ENCODE measurements around the gene SH2D1B.
"Not testable (repeated sequence)": the region's sequence is repeated elsewhere in the genome, so short reads cannot be mapped to it uniquely, and the experiment has no call there.

SH2D1B gene

GRCh38 chr1:162430583-162430982 lies 18.6 kb upstream of the SH2D1B start:
- no peaks in the 10 kb centered on the region for H3K36me3 ChIP-seq (ENCODE audit: control insufficient read depth in 4 of 4, insufficient read depth in 4 of 4, low read length in 3 of 4)
- ChIA-PET POLR2A (no interaction called here), CTCF (no interaction called here)
- DNase-seq, result no peak
- WGBS (ENCODE audit: insufficient coverage), result 93% methylated on average over 3 of the region's 4 CpGs
- no peaks in the 10 kb centered on the region for H3K27me3 ChIP-seq (replicated peaks in 2 of 5; ENCODE audit: control insufficient read depth in 4 of 5, insufficient read depth in 5 of 5, low read length in 4 of 5)
- H3K27ac ChIP-seq (ENCODE audit: insufficient read depth in 1 of 2, low read depth in 1 of 2, low read length in 2 of 2, poor library complexity in 1 of 2, severe bottlenecking in 2 of 2), result no peak overlapping the region
- H3K4me3 ChIP-seq (ENCODE audit: control insufficient read depth in 1 of 7, extremely low read depth in 1 of 7, insufficient read depth in 4 of 7, low read depth in 2 of 7, low read length in 6 of 7), result no peak overlapping the region
- H3K9me3 ChIP-seq (ENCODE audit: control extremely low read depth in 1 of 5, control insufficient read depth in 4 of 5, insufficient read depth in 2 of 5, low read depth in 1 of 5, low read length in 4 of 5), result no peaks in the 10 kb centered on the region
- H3K4me1 ChIP-seq (ENCODE audit: control extremely low read depth in 1 of 4, control insufficient read depth in 4 of 4, insufficient read depth in 4 of 4, low read length in 3 of 4), result no peaks in the 10 kb centered on the region

- no peak overlapping the region for H3K4me3 ChIP-seq (ENCODE audit: control insufficient read depth in 1 of 7, extremely low read depth in 1 of 7, insufficient read depth in 4 of 7, low read depth in 2 of 7, low read length in 6 of 7)
- CTCF ChIA-PET, result no interaction called here
Measured at GRCh38 chr1:162422662-162423375, 10.9 kb upstream of the SH2D1B start.

GRCh38 chr1:162421258-162422164 lies 9.6 kb upstream of the SH2D1B start:
- Histone ChIP-seq H3K27me3 (replicated peaks in 2 of 5; ENCODE audit: control insufficient read depth in 4 of 5, insufficient read depth in 5 of 5, low read length in 4 of 5) (no peaks in the 10 kb centered on the region), H3K27ac (ENCODE audit: insufficient read depth in 1 of 2, low read depth in 1 of 2, low read length in 2 of 2, poor library complexity in 1 of 2, severe bottlenecking in 2 of 2) (no peak overlapping the region), H3K4me3 (ENCODE audit: control insufficient read depth in 1 of 7, extremely low read depth in 1 of 7, insufficient read depth in 4 of 7, low read depth in 2 of 7, low read length in 6 of 7) (no peak overlapping the region), H3K4me1 (ENCODE audit: control extremely low read depth in 1 of 4, control insufficient read depth in 4 of 4, insufficient read depth in 4 of 4, low read length in 3 of 4) (peaks cover 0 to 31% (median 7%) of the 10 kb centered on the region in 4 experiments), H3K9me3 (ENCODE audit: control extremely low read depth in 1 of 5, control insufficient read depth in 4 of 5, insufficient read depth in 2 of 5, low read depth in 1 of 5, low read length in 4 of 5) (no peaks in the 10 kb centered on the region), H3K36me3 (ENCODE audit: control insufficient read depth in 4 of 4, insufficient read depth in 4 of 4, low read length in 3 of 4) (no peaks in the 10 kb centered on the region)
- ChIA-PET CTCF (no interaction called here), POLR2A (no interaction called here)
- DNase-seq, result no peak
- WGBS (ENCODE audit: insufficient coverage), result 74% methylated on average over 5 of the region's 5 CpGs

More at GRCh38 chr1:162422662-162423375, 10.9 kb upstream of the SH2D1B start:
- peak; percentile 83 to 95 (median 93) for DNase-seq
- Histone ChIP-seq H3K9me3 (ENCODE audit: control extremely low read depth in 1 of 5, control insufficient read depth in 4 of 5, insufficient read depth in 2 of 5, low read depth in 1 of 5, low read length in 4 of 5) (no peaks in the 10 kb centered on the region), H3K36me3 (ENCODE audit: control insufficient read depth in 4 of 4, insufficient read depth in 4 of 4, low read length in 3 of 4) (no peaks in the 10 kb centered on the region), H3K4me1 (ENCODE audit: control extremely low read depth in 1 of 4, control insufficient read depth in 4 of 4, insufficient read depth in 4 of 4, low read length in 3 of 4) (peaks cover 0 to 31% (median 7%) of the 10 kb centered on the region in 4 experiments), H3K27me3 (replicated peaks in 2 of 5; ENCODE audit: control insufficient read depth in 4 of 5, insufficient read depth in 5 of 5, low read length in 4 of 5) (no peaks in the 10 kb centered on the region), H3K27ac (ENCODE audit: insufficient read depth in 1 of 2, low read depth in 1 of 2, low read length in 2 of 2, poor library complexity in 1 of 2, severe bottlenecking in 2 of 2) (no peak overlapping the region)
- 80% methylated on average over 5 of the region's 10 CpGs for WGBS (ENCODE audit: insufficient coverage)
- POLR2A ChIA-PET, result interaction anchor here (0.6 kb wide), 1 partner anchor 491 kb away, joined by 3 read pairs; no protein-coding TSS in a partner anchor

GRCh38 chr1:162420120-162420519 lies 8.2 kb upstream of the SH2D1B start:
- Histone ChIP-seq H3K4me3 (ENCODE audit: control insufficient read depth in 1 of 7, extremely low read depth in 1 of 7, insufficient read depth in 4 of 7, low read depth in 2 of 7, low read length in 6 of 7) (no peak overlapping the region), H3K4me1 (ENCODE audit: control extremely low read depth in 1 of 4, control insufficient read depth in 4 of 4, insufficient read depth in 4 of 4, low read length in 3 of 4) (peaks cover 0 to 31% (median 7%) of the 10 kb centered on the region in 4 experiments), H3K27ac (ENCODE audit: insufficient read depth in 1 of 2, low read depth in 1 of 2, low read length in 2 of 2, poor library complexity in 1 of 2, severe bottlenecking in 2 of 2) (no peak overlapping the region), H3K9me3 (ENCODE audit: control extremely low read depth in 1 of 5, control insufficient read depth in 4 of 5, insufficient read depth in 2 of 5, low read depth in 1 of 5, low read length in 4 of 5) (no peaks in the 10 kb centered on the region), H3K36me3 (ENCODE audit: control insufficient read depth in 4 of 4, insufficient read depth in 4 of 4, low read length in 3 of 4) (no peaks in the 10 kb centered on the region), H3K27me3 (replicated peaks in 2 of 5; ENCODE audit: control insufficient read depth in 4 of 5, insufficient read depth in 5 of 5, low read length in 4 of 5) (no peaks in the 10 kb centered on the region)
- POLR2A ChIA-PET, result no interaction called here
- 100% methylated on average over 2 of the region's 3 CpGs for WGBS (ENCODE audit: insufficient coverage)
- DNase-seq, result no peak
- CTCF ChIA-PET, result no interaction called here

GRCh38 chr1:162419450-162419931 lies 7.6 kb upstream of the SH2D1B start:
- CTCF ChIA-PET; H3K4me3 ChIP-seq (ENCODE audit: control insufficient read depth in 1 of 7, extremely low read depth in 1 of 7, insufficient read depth in 4 of 7, low read depth in 2 of 7, low read length in 6 of 7); H3K9me3 ChIP-seq (ENCODE audit: control extremely low read depth in 1 of 5, control insufficient read depth in 4 of 5, insufficient read depth in 2 of 5, low read depth in 1 of 5, low read length in 4 of 5); H3K27ac ChIP-seq (ENCODE audit: insufficient read depth in 1 of 2, low read depth in 1 of 2, low read length in 2 of 2, poor library complexity in 1 of 2, severe bottlenecking in 2 of 2); H3K27me3 ChIP-seq (replicated peaks in 2 of 5; ENCODE audit: control insufficient read depth in 4 of 5, insufficient read depth in 5 of 5, low read length in 4 of 5); H3K36me3 ChIP-seq (ENCODE audit: control insufficient read depth in 4 of 4, insufficient read depth in 4 of 4, low read length in 3 of 4); POLR2A ChIA-PET; DNase-seq: not testable (repeated sequence)
- WGBS (ENCODE audit: insufficient coverage), result 82% methylated on average over 4 of the region's 9 CpGs
- H3K4me1 ChIP-seq (ENCODE audit: control extremely low read depth in 1 of 4, control insufficient read depth in 4 of 4, insufficient read depth in 4 of 4, low read length in 3 of 4), result peaks cover 0 to 26% (median 4%) of the 10 kb centered on the region in 4 experiments

- WGBS (ENCODE audit: insufficient coverage), result no CpG with 5 or more reads among the region's 7 CpGs
- H3K27ac ChIP-seq (ENCODE audit: insufficient read depth in 1 of 2, low read depth in 1 of 2, low read length in 2 of 2, poor library complexity in 1 of 2, severe bottlenecking in 2 of 2); H3K27me3 ChIP-seq (replicated peaks in 2 of 5; ENCODE audit: control insufficient read depth in 4 of 5, insufficient read depth in 5 of 5, low read length in 4 of 5); DNase-seq; H3K4me3 ChIP-seq (ENCODE audit: control insufficient read depth in 1 of 7, extremely low read depth in 1 of 7, insufficient read depth in 4 of 7, low read depth in 2 of 7, low read length in 6 of 7); H3K9me3 ChIP-seq (ENCODE audit: control extremely low read depth in 1 of 5, control insufficient read depth in 4 of 5, insufficient read depth in 2 of 5, low read depth in 1 of 5, low read length in 4 of 5); CTCF ChIA-PET; POLR2A ChIA-PET; H3K36me3 ChIP-seq (ENCODE audit: control insufficient read depth in 4 of 4, insufficient read depth in 4 of 4, low read length in 3 of 4): not testable (repeated sequence)
- H3K4me1 ChIP-seq (ENCODE audit: control extremely low read depth in 1 of 4, control insufficient read depth in 4 of 4, insufficient read depth in 4 of 4, low read length in 3 of 4), result peaks cover 0 to 20% (median 4%) of the 10 kb centered on the region in 4 experiments
Measured at GRCh38 chr1:162418584-162418983, 6.6 kb upstream of the SH2D1B start.

GRCh38 chr1:162417650-162418049 lies 5.7 kb upstream of the SH2D1B start:
- H3K36me3 ChIP-seq (ENCODE audit: control insufficient read depth in 4 of 4, insufficient read depth in 4 of 4, low read length in 3 of 4), result no peaks in the 10 kb centered on the region
- POLR2A ChIA-PET, result no interaction called here
- 100% methylated on average over 3 of the region's 7 CpGs for WGBS (ENCODE audit: insufficient coverage)
- CTCF ChIA-PET, result no interaction called here
- no peaks in the 10 kb centered on the region for H3K9me3 ChIP-seq (ENCODE audit: control extremely low read depth in 1 of 5, control insufficient read depth in 4 of 5, insufficient read depth in 2 of 5, low read depth in 1 of 5, low read length in 4 of 5)
- H3K4me3 ChIP-seq (ENCODE audit: control insufficient read depth in 1 of 7, extremely low read depth in 1 of 7, insufficient read depth in 4 of 7, low read depth in 2 of 7, low read length in 6 of 7), result no peak overlapping the region
- peaks cover 0 to 18% (median 1%) of the 10 kb centered on the region in 4 experiments for H3K4me1 ChIP-seq (ENCODE audit: control extremely low read depth in 1 of 4, control insufficient read depth in 4 of 4, insufficient read depth in 4 of 4, low read length in 3 of 4)
- no peaks in the 10 kb centered on the region for H3K27me3 ChIP-seq (replicated peaks in 2 of 5; ENCODE audit: control insufficient read depth in 4 of 5, insufficient read depth in 5 of 5, low read length in 4 of 5)
- no peak overlapping the region for H3K27ac ChIP-seq (ENCODE audit: insufficient read depth in 1 of 2, low read depth in 1 of 2, low read length in 2 of 2, poor library complexity in 1 of 2, severe bottlenecking in 2 of 2)
- DNase-seq, result no peak
